Gastroesophageal sphincter (tissue), 4 donors: ENCODE measurements around the gene PPRC1. TPM values are rescaled to one million over a fixed set of nuclear protein-coding genes. Genes with fewer than 3 reads are reported as not detected.

Experiments used
- ATAC-seq: fragments of 150-250 bp; one replicate; pipeline ENCODE4 v1.9.1; 2016; ENCODE audit warnings: mild to moderate bottlenecking, moderate library complexity
- H3K27ac ChIP-seq, 4 donors: fragments of 200-600 bp; sonication (generic) in 3 of 4; 1 replicate in 3 of 4; 2 replicates in 1 of 4; pipeline ENCODE4 v1.5.1; 2016 to 2019
- H3K27me3 ChIP-seq: fragments of 200-600 bp; sonication (generic); one replicate; pipeline ENCODE4 v1.5.1; 2019
- H3K36me3 ChIP-seq, 2 donors: fragments of 200-600 bp; sonication (generic); one replicate each; pipeline ENCODE4 v1.5.1; 2019; ENCODE audit warnings: control low read depth in 1 of 2
- H3K4me1 ChIP-seq, 3 donors: fragments of 200-600 bp; sonication (generic); 1 replicate in 2 of 3; 2 replicates in 1 of 3; pipeline ENCODE4 v1.5.1; 2016 to 2019; ENCODE audit warnings: control low read depth in 2 of 3
- H3K4me3 ChIP-seq, 2 donors: fragments of 200-600 bp; sonication (generic); one replicate each; pipeline ENCODE4 v1.5.1; 2019; ENCODE audit warnings: mild to moderate bottlenecking in 1 of 2, moderate library complexity in 1 of 2
- H3K9me3 ChIP-seq, 3 donors: fragments of 200-600 bp; sonication (generic); one replicate each; pipeline ENCODE4 v1.5.1; 2017 to 2019; ENCODE audit warnings: control low read depth in 2 of 3
- CTCF ChIP-seq, 4 experiments: fragments of 200-600 bp in 2 of 4; fragments of 450-650 bp in 2 of 4; sonication (generic) in 1 of 4; IDR thresholded peaks; one replicate each; pipeline ENCODE4 v1.5.1; 2017 to 2019; ENCODE audit warnings: antibody characterized with exemption in 4 of 4, mild to moderate bottlenecking in 2 of 4, moderate library complexity in 2 of 4
- EP300 ChIP-seq: sonication (generic); formaldehyde crosslinking; IDR thresholded peaks from one replicate; pipeline ENCODE4 v1.6.1; 2017; ENCODE audit warnings: antibody characterized with exemption, mild to moderate bottlenecking
- POLR2A ChIP-seq, 2 donors: fragments of 450-650 bp; IDR thresholded peaks; one replicate each; pipeline ENCODE4 v1.6.1; 2017; ENCODE audit warnings: antibody characterized with exemption in 2 of 2, mild to moderate bottlenecking in 2 of 2, moderate library complexity in 1 of 2
- POLR2AphosphoS5 ChIP-seq: sonication (generic); formaldehyde crosslinking; IDR thresholded peaks from one replicate; pipeline ENCODE4 v1.6.1; 2017; ENCODE audit warnings: antibody characterized with exemption
- WGBS, 2 donors: methylation state at CpG; one replicate each; pipeline ENCODE4 v1.1.5; 2018; ENCODE audit warnings: low coverage in 1 of 2; 5-methylcytosine and 5-hydroxymethylcytosine counted together
- total RNA-seq, 4 donors: library from RNA; depleted of rRNA; stranded (reverse); fragments of >200 nt; gene quantifications; one replicate each; pipeline ENCODE4 v1.1.0, GENCODE V29; 2016

Gene PPRC1
- total RNA-seq, 4 donors from 2014 or later = 13.4 to 31.4 (median 17.8) TPM

GRCh38 chr10:102157224-102157623, 24.4 kb downstream of the PPRC1 start:
- H3K4me1 ChIP-seq = peaks cover 0 to 25% (median 6%) of the 10 kb centered on the region in 3 donors
- TF ChIP-seq EP300 (no peak), CTCF (IDR thresholded peaks at IDR 0.05) (no peak), POLR2AphosphoS5 (no peak), POLR2A (IDR thresholded peaks at IDR 0.05) (no peak)
- H3K27me3 ChIP-seq = no peaks in the 10 kb centered on the region
- no peaks in the 10 kb centered on the region for H3K9me3 ChIP-seq
- no peak for ATAC-seq
- H3K36me3 ChIP-seq = peaks cover 19 to 77% of the 10 kb centered on the region in 2 donors
- H3K27ac ChIP-seq = no peak overlapping the region
- 100% methylated on average over 2 of the region's 3 CpGs; no CpG with 5 or more reads in 1 of the 2 donors for WGBS, 2 donors
- H3K4me3 ChIP-seq = no peak overlapping the region

- Histone ChIP-seq H3K9me3 (no peaks in the 10 kb centered on the region), H3K4me1 (peaks cover 0 to 9% (median 0%) of the 10 kb centered on the region in 3 donors), H3K36me3 (peaks cover 22 to 96% of the 10 kb centered on the region in 2 donors), H3K4me3 (no peak overlapping the region), H3K27ac (no peak overlapping the region), H3K27me3 (no peaks in the 10 kb centered on the region)
- WGBS, 2 donors = 73 to 78% methylated on average over 3 to 5 of the region's 5 CpGs
- no peak for TF ChIP-seq CTCF (IDR thresholded peaks at IDR 0.05)
- no peak for TF ChIP-seq POLR2AphosphoS5
- no peak for TF ChIP-seq POLR2A (IDR thresholded peaks at IDR 0.05)
- no peak for TF ChIP-seq EP300
- ATAC-seq = no peak
Observed at GRCh38 chr10:102159051-102159597, 26.3 kb downstream of the PPRC1 start.

GRCh38 chr10:102159831-102160230, 27.0 kb downstream of the PPRC1 start:
- Histone ChIP-seq H3K36me3 (peaks cover 22 to 92% of the 10 kb centered on the region in 2 donors), H3K9me3 (no peaks in the 10 kb centered on the region), H3K4me1 (peaks cover 0 to 2% (median 0%) of the 10 kb centered on the region in 3 donors), H3K27ac (no peak overlapping the region), H3K27me3 (no peaks in the 10 kb centered on the region), H3K4me3 (no peak overlapping the region)
- ATAC-seq = no peak
- 100% methylated on average over 1 of the region's 4 CpGs for WGBS, 2 donors
- no peak for TF ChIP-seq POLR2A (IDR thresholded peaks at IDR 0.05)
- TF ChIP-seq EP300 = no peak
- no peak for TF ChIP-seq CTCF (IDR thresholded peaks at IDR 0.05)
- no peak for TF ChIP-seq POLR2AphosphoS5

GRCh38 chr10:102163342-102163989, 30.6 kb downstream of the PPRC1 start:
- TF ChIP-seq EP300 (no peak), POLR2AphosphoS5 (no peak), CTCF (IDR thresholded peaks at IDR 0.05) (no peak), POLR2A (IDR thresholded peaks at IDR 0.05) (no peak)
- H3K4me1 ChIP-seq = no peaks in the 10 kb centered on the region
- 49% methylated on average over 2 of the region's 4 CpGs; no CpG with 5 or more reads in 1 of the 2 donors for WGBS, 2 donors
- no peak overlapping the region for H3K4me3 ChIP-seq
- H3K27ac ChIP-seq = no peak overlapping the region
- no peaks in the 10 kb centered on the region for H3K9me3 ChIP-seq
- no peak for ATAC-seq
- H3K36me3 ChIP-seq = peaks cover 22 to 59% of the 10 kb centered on the region in 2 donors
- H3K27me3 ChIP-seq = no peaks in the 10 kb centered on the region

- Histone ChIP-seq H3K36me3 (peaks cover 0 to 15% of the 10 kb centered on the region in 2 donors), H3K4me1 (peaks cover 0 to 11% (median 0%) of the 10 kb centered on the region in 3 donors), H3K4me3 (no peak overlapping the region), H3K27me3 (no peaks in the 10 kb centered on the region), H3K27ac (no peak overlapping the region), H3K9me3 (no peaks in the 10 kb centered on the region)
- TF ChIP-seq CTCF (IDR thresholded peaks at IDR 0.05) (no peak), EP300 (no peak), POLR2AphosphoS5 (no peak), POLR2A (IDR thresholded peaks at IDR 0.05) (no peak)
- whole genome bisulfite sequencing, 2 donors = 30 to 50% methylated on average over 1 of the region's 1 CpG
- no peak for ATAC-seq
Observed at GRCh38 chr10:102167861-102168260, 35.0 kb downstream of the PPRC1 start.
